ENCODE results near the gene SH2D6. TPM values are rescaled to one million over a fixed set of nuclear protein-coding genes. Genes with fewer than 3 reads are reported as not detected.

Gene SH2D6
- total and polyA plus RNA-seq, 4 donors = 0.14 to 0.74 (median 0.53) TPM

GRCh38 chr2:85431570-85432205, 13.2 kb downstream of the SH2D6 start:
- Histone ChIP-seq H3K4me1 (ENCODE audit: control insufficient read depth in 5 of 5, insufficient read depth in 5 of 5, low read length in 5 of 5) (peaks cover 0 to 26% (median 12%) of the 10 kb centered on the region in 5 donors), H3K36me3 (ENCODE audit: control insufficient read depth in 4 of 4, insufficient read depth in 4 of 4, low read length in 4 of 4) (no peaks in the 10 kb centered on the region), H3K27me3 (ENCODE audit: control insufficient read depth in 3 of 3, insufficient read depth in 3 of 3, low read length in 2 of 3) (no peaks in the 10 kb centered on the region), H3K4me3 (no peak overlapping the region), H3K27ac (ENCODE audit: low read depth in 1 of 2, low read length in 1 of 2) (no peak overlapping the region), H3K9ac (ENCODE audit: insufficient read depth in 1 of 2, low read length in 2 of 2) (no peak overlapping the region), H3K9me3 (ENCODE audit: control insufficient read depth in 4 of 4, insufficient read depth in 3 of 4, low read length in 3 of 4) (no peaks in the 10 kb centered on the region)
- TF ChIP-seq CTCF (IDR thresholded peaks at IDR 0.05; ENCODE audit: control extremely low read depth, extremely low read depth) = no peak
- DNase-seq = no peak
- no peak for ATAC-seq (ENCODE audit: insufficient read depth, low FRiP score)
- 87 to 89% methylated on average over 10 of the region's 10 CpGs for WGBS, 2 donors

- H3K4me1 ChIP-seq (ENCODE audit: control insufficient read depth in 5 of 5, insufficient read depth in 5 of 5, low read length in 5 of 5) = peaks cover 0 to 39% (median 23%) of the 10 kb centered on the region in 5 donors
- peak overlapping the region; percentile 15 to 68 for H3K27ac ChIP-seq (ENCODE audit: low read depth in 1 of 2, low read length in 1 of 2)
- DNase-seq (peak; percentile 92 to 94 (median 92)), ATAC-seq (ENCODE audit: insufficient read depth, low FRiP score) (peak; percentile 9)
- no peaks in the 10 kb centered on the region for H3K9me3 ChIP-seq (ENCODE audit: control insufficient read depth in 4 of 4, insufficient read depth in 3 of 4, low read length in 3 of 4)
- H3K27me3 ChIP-seq (ENCODE audit: control insufficient read depth in 3 of 3, insufficient read depth in 3 of 3, low read length in 2 of 3) = no peaks in the 10 kb centered on the region
- 61 to 79% methylated on average over 6 of the region's 6 CpGs for WGBS, 2 donors
- no peak for TF ChIP-seq CTCF (IDR thresholded peaks at IDR 0.05; ENCODE audit: control extremely low read depth, extremely low read depth)
- no peak overlapping the region for H3K9ac ChIP-seq (ENCODE audit: insufficient read depth in 1 of 2, low read length in 2 of 2)
- H3K36me3 ChIP-seq (ENCODE audit: control insufficient read depth in 4 of 4, insufficient read depth in 4 of 4, low read length in 4 of 4) = no peaks in the 10 kb centered on the region
- no peak overlapping the region for H3K4me3 ChIP-seq
These were observed 15.1 kb downstream of the SH2D6 start for GRCh38 chr2:85433511-85434089.

- 43 to 62% methylated on average over 8 of the region's 8 CpGs for WGBS, 2 donors
- Histone ChIP-seq H3K4me1 (ENCODE audit: control insufficient read depth in 5 of 5, insufficient read depth in 5 of 5, low read length in 5 of 5) (peaks cover 0 to 42% (median 25%) of the 10 kb centered on the region in 5 donors), H3K27ac (ENCODE audit: low read depth in 1 of 2, low read length in 1 of 2) (peak overlapping the region; percentile 9 to 68), H3K27me3 (ENCODE audit: control insufficient read depth in 3 of 3, insufficient read depth in 3 of 3, low read length in 2 of 3) (no peaks in the 10 kb centered on the region), H3K4me3 (no peak overlapping the region), H3K9me3 (ENCODE audit: control insufficient read depth in 4 of 4, insufficient read depth in 3 of 4, low read length in 3 of 4) (no peaks in the 10 kb centered on the region), H3K9ac (ENCODE audit: insufficient read depth in 1 of 2, low read length in 2 of 2) (no peak overlapping the region), H3K36me3 (ENCODE audit: control insufficient read depth in 4 of 4, insufficient read depth in 4 of 4, low read length in 4 of 4) (no peaks in the 10 kb centered on the region)
- no peak for ATAC-seq (ENCODE audit: insufficient read depth, low FRiP score)
- TF ChIP-seq CTCF (IDR thresholded peaks at IDR 0.05; ENCODE audit: control extremely low read depth, extremely low read depth) = no peak
- no peak for DNase-seq
These were observed 16.2 kb downstream of the SH2D6 start for GRCh38 chr2:85434696-85435095.
